Activated CD4-positive, alpha-beta T cell treated with anti-CD3 and anti-CD28 coated beads for 48 hours (primary cell): ENCODE data around the gene TEFM.
A peak's percentile ranks its signal among the peaks of the same experiment; 100 is the strongest.
"Not testable (repeated sequence)": the region's sequence is repeated elsewhere in the genome, so short reads cannot be mapped to it uniquely, and the experiment has no call there.

ENCODE experiments used
- DNase-seq: peaks from one replicate; pipeline ENCODE4 v3.0.0-alpha.2; 2020

TEFM gene

GRCh38 chr17:30920683-30921543 lies 14.9 kb upstream of the TEFM start:
- no peak for DNase-seq

GRCh38 chr17:30920282-30920681 lies 14.2 kb upstream of the TEFM start:
- DNase-seq, result no peak

- no peak for DNase-seq
Observed at GRCh38 chr17:30917050-30917449, 11.0 kb upstream of the TEFM start.

GRCh38 chr17:30915833-30916611 lies 10.0 kb upstream of the TEFM start:
- DNase-seq, result no peak

GRCh38 chr17:30913955-30914354 lies 7.9 kb upstream of the TEFM start:
- no peak for DNase-seq

- DNase-seq, result not testable (repeated sequence)
Observed at GRCh38 chr17:30910151-30910550, 4.1 kb upstream of the TEFM start.

GRCh38 chr17:30908717-30909420 lies 2.8 kb upstream of the TEFM start:
- no peak for DNase-seq

GRCh38 chr17:30905742-30906100 lies 317 bp downstream of the TEFM start:
- peak; percentile 27 for DNase-seq

GRCh38 chr17:30897311-30897710 lies 8.7 kb downstream of the TEFM start:
- DNase-seq, result no peak

GRCh38 chr17:30894236-30894635 lies 11.8 kb downstream of the TEFM start:
- DNase-seq, result no peak

- DNase-seq, result no peak
Observed at GRCh38 chr17:30886187-30886586, 19.9 kb downstream of the TEFM start.

GRCh38 chr17:30869005-30869404 lies 37.0 kb downstream of the TEFM start:
- DNase-seq, result no peak

GRCh38 chr17:30864636-30865035 lies 41.4 kb downstream of the TEFM start:
- DNase-seq, result no peak

GRCh38 chr17:30858556-30859250 lies 47.3 kb downstream of the TEFM start:
- DNase-seq, result no peak

GRCh38 chr17:30854146-30854545 lies 51.9 kb downstream of the TEFM start:
- no peak for DNase-seq
